SU-DHL-6 (cell line): ENCODE results near the gene NPIPA7.
"Not testable (repeated sequence)": the region's sequence is repeated elsewhere in the genome, so short reads cannot be mapped to it uniquely, and the experiment has no call there.

Source experiments
- H2AFZ ChIP-seq: fragments of 200-600 bp; sonication (generic); 2 replicates; pipeline ENCODE4 v1.6.1; 2014; ENCODE audit warnings: low read depth, mild to moderate bottlenecking, moderate library complexity, mixed read lengths, antibody characterized with exemption, low read length; ENCODE audit not compliant: severe bottlenecking
- H3F3A ChIP-seq: fragments of 200-600 bp; shearing (Covaris generic); 2 replicates; pipeline ENCODE4 v1.6.0; 2016; ENCODE audit warnings: antibody characterized with exemption, mild to moderate bottlenecking; ENCODE audit not compliant: insufficient read depth
- H3K27ac ChIP-seq: fragments of 200-600 bp; sonication (generic); 2 replicates; pipeline ENCODE4 v1.5.1; 2016; ENCODE audit warnings: low read depth, mild to moderate bottlenecking, low read length, moderate library complexity, mixed read lengths
- H3K27me3 ChIP-seq: fragments of 200-600 bp; sonication (generic), shearing (Covaris generic); 2 replicates; pipeline ENCODE4 v1.6.0; 2014; ENCODE audit warnings: mild to moderate bottlenecking, low read length
- H3K36me3 ChIP-seq: fragments of 200-600 bp; sonication (generic); 2 replicates; pipeline ENCODE4 v1.6.1; 2014; ENCODE audit warnings: mild to moderate bottlenecking, low read length, mixed read lengths
- H3K4me2 ChIP-seq: fragments of 300-600, 200-600 bp; shearing (Covaris generic), sonication (generic); 2 replicates; pipeline ENCODE4 v1.6.0; 2014; ENCODE audit warnings: low read length, low read depth, mild to moderate bottlenecking; ENCODE audit not compliant: poor library complexity, severe bottlenecking
- H3K4me3 ChIP-seq: fragments of 200-600 bp; sonication (generic); 2 replicates; pipeline ENCODE4 v1.5.1; 2014; ENCODE audit warnings: antibody characterized with exemption, low read length, mild to moderate bottlenecking, mixed read lengths; ENCODE audit not compliant: insufficient read depth, poor library complexity, severe bottlenecking
- H3K79me2 ChIP-seq: fragments of 200-600 bp; sonication (generic); 2 replicates; pipeline ENCODE4 v1.6.1; 2014; ENCODE audit warnings: mild to moderate bottlenecking, low read length, moderate library complexity; ENCODE audit not compliant: insufficient read depth
- H3K9ac ChIP-seq: fragments of 200-600 bp; sonication (generic); 2 replicates; pipeline ENCODE4 v1.7.0; 2014; ENCODE audit warnings: mild to moderate bottlenecking, low read length
- H3K9me2 ChIP-seq: fragments of 200-600 bp; sonication (generic); replicated peaks from 2 replicates; pipeline ENCODE4 v1.6.1; 2014; ENCODE audit warnings: low read length; ENCODE audit not compliant: insufficient read depth
- H3K9me3 ChIP-seq: fragments of 200-600 bp; sonication (generic); 2 replicates; pipeline ENCODE4 v1.6.1; 2014; ENCODE audit warnings: low read length, mixed read lengths; ENCODE audit not compliant: insufficient read depth
- H4K20me1 ChIP-seq: fragments of 200-600 bp; sonication (generic); 2 replicates; pipeline ENCODE4 v1.6.1; 2014; ENCODE audit warnings: low read depth, mild to moderate bottlenecking, antibody characterized with exemption, low read length, moderate library complexity, mixed read lengths

The NPIPA7 gene

GRCh38 chr16:16431135-16431534 lies 52.2 kb downstream of the NPIPA7 start:
- not testable (repeated sequence) for H3K27ac ChIP-seq, H3K9me3 ChIP-seq, H3K4me2 ChIP-seq, H3K9ac ChIP-seq, H3F3A ChIP-seq, H4K20me1 ChIP-seq, H3K79me2 ChIP-seq, H3K4me3 ChIP-seq, H3K27me3 ChIP-seq, H3K36me3 ChIP-seq, H3K9me2 ChIP-seq, H2AFZ ChIP-seq

GRCh38 chr16:16434711-16435110 lies 55.8 kb downstream of the NPIPA7 start:
- not testable (repeated sequence) for H3K4me2 ChIP-seq, H3K27ac ChIP-seq, H3K4me3 ChIP-seq, H3K9me2 ChIP-seq, H3K27me3 ChIP-seq, H3K79me2 ChIP-seq, H4K20me1 ChIP-seq, H3K36me3 ChIP-seq, H2AFZ ChIP-seq, H3K9ac ChIP-seq, H3F3A ChIP-seq, H3K9me3 ChIP-seq

GRCh38 chr16:16441401-16441800 lies 62.5 kb downstream of the NPIPA7 start:
- H3K4me3 ChIP-seq, H3K9ac ChIP-seq, H3K79me2 ChIP-seq, H2AFZ ChIP-seq, H3K4me2 ChIP-seq, H4K20me1 ChIP-seq, H3F3A ChIP-seq, H3K9me3 ChIP-seq, H3K27me3 ChIP-seq, H3K9me2 ChIP-seq, H3K36me3 ChIP-seq, H3K27ac ChIP-seq: not testable (repeated sequence)
